Keratinocyte (primary cell): ENCODE measurements around the gene LIPN.

Experiments
- EZH2 ChIP-seq: IDR thresholded peaks from one replicate; pipeline ENCODE4 v1.6.1; 2012; ENCODE audit warnings: inconsistent platforms, mild to moderate bottlenecking, low read length, moderate library complexity
- TF ChIP-seq, protein P1 (sequence below), 3 experiments: IDR thresholded peaks in 1 of 3; conservative IDR thresholded peaks in 1 of 3; optimal IDR thresholded peaks in 1 of 3; 2 replicates in 2 of 3; 3 replicates in 1 of 3; pipeline versions ENCODE3 to v1.5.1; 2011; ENCODE audit warnings: low read length in 3 of 3, mild to moderate bottlenecking in 3 of 3, moderate library complexity in 2 of 3, control low read depth in 1 of 3, inconsistent platforms in 1 of 3; ENCODE audit not compliant: insufficient read depth in 2 of 3; ENCODE audit errors: extremely low read depth in 1 of 3

DNA sequence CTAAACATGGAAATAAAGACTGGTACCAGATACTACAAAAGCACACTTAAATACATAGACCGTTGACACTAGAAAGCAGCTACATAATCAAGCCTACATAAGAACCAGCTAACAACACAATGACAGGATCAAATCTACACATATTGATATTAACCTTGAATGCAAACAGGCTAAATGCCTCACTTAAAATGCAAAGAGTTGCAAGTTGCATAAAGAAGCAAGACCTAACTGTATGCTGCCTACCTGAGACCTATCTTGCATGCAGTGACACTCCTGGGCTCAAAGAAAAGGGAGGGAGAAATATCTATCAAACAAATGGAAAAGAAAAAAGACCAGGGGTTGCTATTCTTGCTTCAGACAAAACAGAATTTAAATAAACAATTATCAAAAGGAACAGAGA is 14.2 kb upstream of the LIPN start:
- no peak for TF ChIP-seq EZH2
- TF ChIP-seq, protein P1, sequence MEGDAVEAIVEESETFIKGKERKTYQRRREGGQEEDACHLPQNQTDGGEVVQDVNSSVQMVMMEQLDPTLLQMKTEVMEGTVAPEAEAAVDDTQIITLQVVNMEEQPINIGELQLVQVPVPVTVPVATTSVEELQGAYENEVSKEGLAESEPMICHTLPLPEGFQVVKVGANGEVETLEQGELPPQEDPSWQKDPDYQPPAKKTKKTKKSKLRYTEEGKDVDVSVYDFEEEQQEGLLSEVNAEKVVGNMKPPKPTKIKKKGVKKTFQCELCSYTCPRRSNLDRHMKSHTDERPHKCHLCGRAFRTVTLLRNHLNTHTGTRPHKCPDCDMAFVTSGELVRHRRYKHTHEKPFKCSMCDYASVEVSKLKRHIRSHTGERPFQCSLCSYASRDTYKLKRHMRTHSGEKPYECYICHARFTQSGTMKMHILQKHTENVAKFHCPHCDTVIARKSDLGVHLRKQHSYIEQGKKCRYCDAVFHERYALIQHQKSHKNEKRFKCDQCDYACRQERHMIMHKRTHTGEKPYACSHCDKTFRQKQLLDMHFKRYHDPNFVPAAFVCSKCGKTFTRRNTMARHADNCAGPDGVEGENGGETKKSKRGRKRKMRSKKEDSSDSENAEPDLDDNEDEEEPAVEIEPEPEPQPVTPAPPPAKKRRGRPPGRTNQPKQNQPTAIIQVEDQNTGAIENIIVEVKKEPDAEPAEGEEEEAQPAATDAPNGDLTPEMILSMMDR (optimal IDR thresholded peaks at IDR 0.05 in 1 of 3, IDR thresholded peaks at IDR 0.05 in 1 of 3, conservative IDR thresholded peaks at IDR 0.05 in 1 of 3; ENCODE audit: extremely low read depth in 1 of 3, insufficient read depth in 2 of 3, low read length in 3 of 3) = no peak
